SU-DHL-6 (cell line): ENCODE measurements around the gene VPS13D.

Experiments
- CTCF ChIP-seq: fragments of 200-600 bp; sonication (generic); IDR thresholded peaks from one replicate; pipeline ENCODE4 v1.5.1; 2017; ENCODE audit warnings: antibody characterized with exemption, mild to moderate bottlenecking, low read length, moderate library complexity; ENCODE audit not compliant: insufficient read depth, poor library complexity, severe bottlenecking
- EZH2phosphoT487 ChIP-seq: fragments of 200-600 bp; sonication (generic), shearing (Covaris generic); conservative IDR thresholded peaks from 2 replicates; pipeline ENCODE4 v1.6.1; 2018; ENCODE audit warnings: mild to moderate bottlenecking, antibody characterized with exemption, low read length, moderate library complexity, mixed read lengths

GRCh38 chr1:12469493-12469892 lies 239.7 kb downstream of the VPS13D start:
- TF ChIP-seq CTCF (no peak), EZH2phosphoT487 (no peak)
